GM18858 (cell line): ENCODE measurements around the gene ZNF616.

ENCODE experiments used
- ATAC-seq: cut with Tn5 transposase; IDR thresholded peaks from one replicate; pipeline ENCODE4 v1.9.1; 2021; ENCODE audit not compliant: unreplicated experiment

Gene ZNF616

GRCh38 chr19:52139252-52140031 is at the start of gene ZNF616:
TSS of gene ZNF616 (minus strand) at chr19:52139938. CDS start at chr19:52130512, 9,426 bp downstream.
- ATAC-seq, result no peak

- ATAC-seq, result no peak
Observed at GRCh38 chr19:52188822-52189734, 49.3 kb upstream of the ZNF616 start.

DNA sequence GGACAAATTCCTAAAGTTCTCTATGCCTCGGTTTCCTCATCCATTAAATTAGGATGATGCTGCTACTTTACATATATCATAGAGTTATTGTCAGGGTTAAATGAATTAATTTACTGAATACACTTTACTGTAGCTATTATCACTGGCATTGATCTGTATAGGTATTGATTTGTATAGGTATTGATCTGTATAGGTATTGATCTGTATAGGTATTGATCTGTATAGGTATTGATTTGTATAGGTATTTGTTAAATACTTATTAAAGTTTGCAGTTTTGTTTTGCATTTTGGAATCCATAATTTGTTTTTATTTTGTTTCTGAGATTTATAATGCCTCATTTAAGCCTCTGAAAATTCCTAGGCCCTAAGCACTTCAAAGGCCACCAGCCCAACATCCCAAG is 47.7 kb upstream of the ZNF616 start:
- no peak for ATAC-seq

DNA sequence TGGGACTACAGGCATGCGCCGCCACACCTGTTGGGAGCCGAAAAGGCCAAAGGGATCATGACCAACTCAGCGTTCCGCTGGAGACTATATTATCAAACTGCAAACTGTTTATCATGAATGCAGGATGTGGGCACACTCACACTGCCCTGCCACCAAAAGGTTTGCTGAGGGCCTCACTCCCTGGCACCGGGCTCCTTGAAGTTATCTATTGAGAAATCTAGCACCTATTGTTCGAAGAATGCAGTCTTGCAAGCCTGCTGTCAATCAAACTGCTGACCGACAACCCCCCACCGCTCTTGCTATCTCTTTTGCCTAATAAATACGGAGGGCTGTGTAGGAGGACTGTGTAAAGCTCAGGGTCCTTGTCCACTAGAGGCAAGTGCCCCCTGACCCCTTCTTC is 36.8 kb upstream of the ZNF616 start:
- no peak for ATAC-seq

GRCh38 chr19:52172347-52172746 is 32.6 kb upstream of the ZNF616 start:
- no peak for ATAC-seq

DNA sequence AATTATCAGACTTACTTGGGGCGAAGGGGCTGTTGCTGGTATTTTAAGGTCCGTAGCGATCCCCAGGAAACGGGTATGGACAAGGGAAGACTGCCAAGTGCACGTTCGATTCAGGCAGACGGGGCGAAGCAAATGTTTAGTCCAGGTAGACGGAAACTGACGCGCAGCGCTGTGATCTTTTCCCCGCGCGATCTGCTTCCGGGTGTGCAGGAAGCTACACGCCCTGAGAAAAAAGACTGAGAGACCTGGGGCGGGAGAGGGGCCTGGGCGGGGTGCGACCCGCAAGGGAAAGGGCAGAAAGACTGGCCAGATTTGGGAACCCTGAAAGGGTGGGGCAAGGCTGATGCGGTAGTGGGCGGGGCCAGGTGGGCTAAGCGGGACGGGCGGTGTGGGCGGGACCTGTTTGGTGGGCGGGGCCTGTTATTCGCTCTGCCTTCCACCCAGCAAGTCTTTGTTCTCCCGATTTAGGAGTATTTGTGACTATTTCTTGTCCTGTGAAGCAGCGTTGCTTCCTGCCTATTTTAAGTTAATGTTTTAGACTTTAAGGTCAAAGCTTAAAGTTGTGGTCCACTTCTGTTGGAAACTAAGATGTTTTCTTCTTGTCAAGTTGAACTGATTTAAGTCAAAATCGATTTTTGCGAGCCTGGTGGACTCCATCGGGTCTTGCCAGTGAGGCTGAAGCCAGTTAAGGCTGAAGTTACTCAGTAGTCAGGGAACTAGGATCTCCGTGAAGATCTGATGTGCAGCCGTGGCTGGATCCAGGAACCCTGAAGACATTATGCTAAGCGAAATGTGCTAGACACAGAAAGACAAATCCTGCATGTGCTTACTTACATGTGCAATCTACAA is 31.8 kb upstream of the ZNF616 start, which contains the start of gene ZNF836:
Gene ZNF836, minus strand, starts transcription at position 301 of the 849 bp plus-strand sequence. CDS start 3,549 bp downstream, outside the sequence.
- ATAC-seq, result no peak

DNA sequence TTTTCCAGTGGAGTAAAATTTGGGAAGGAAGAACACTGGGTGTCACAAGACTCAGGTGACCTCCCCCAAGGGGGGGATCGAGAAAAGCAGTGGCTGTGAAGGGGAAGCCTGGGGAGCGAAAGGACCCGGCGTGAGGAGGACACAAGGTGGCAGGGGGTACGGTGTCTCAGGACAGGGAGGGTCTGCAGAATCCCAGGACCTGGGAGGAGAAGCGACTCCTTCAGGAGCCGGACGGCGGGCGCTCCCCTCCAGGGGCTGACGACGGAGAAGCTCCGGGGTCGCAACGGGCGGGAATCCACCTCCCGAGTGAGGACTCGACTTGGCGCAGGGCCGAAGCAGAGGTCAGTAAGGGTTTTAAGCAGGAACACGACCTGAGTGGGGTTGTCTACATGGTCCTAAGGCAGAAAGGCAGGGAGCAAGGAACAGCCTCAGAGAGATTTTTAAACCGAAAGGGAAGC is 31.2 kb upstream of the ZNF616 start:
- ATAC-seq, result no peak

GRCh38 chr19:52170304-52170703 is 30.6 kb upstream of the ZNF616 start:
- ATAC-seq, result no peak

DNA sequence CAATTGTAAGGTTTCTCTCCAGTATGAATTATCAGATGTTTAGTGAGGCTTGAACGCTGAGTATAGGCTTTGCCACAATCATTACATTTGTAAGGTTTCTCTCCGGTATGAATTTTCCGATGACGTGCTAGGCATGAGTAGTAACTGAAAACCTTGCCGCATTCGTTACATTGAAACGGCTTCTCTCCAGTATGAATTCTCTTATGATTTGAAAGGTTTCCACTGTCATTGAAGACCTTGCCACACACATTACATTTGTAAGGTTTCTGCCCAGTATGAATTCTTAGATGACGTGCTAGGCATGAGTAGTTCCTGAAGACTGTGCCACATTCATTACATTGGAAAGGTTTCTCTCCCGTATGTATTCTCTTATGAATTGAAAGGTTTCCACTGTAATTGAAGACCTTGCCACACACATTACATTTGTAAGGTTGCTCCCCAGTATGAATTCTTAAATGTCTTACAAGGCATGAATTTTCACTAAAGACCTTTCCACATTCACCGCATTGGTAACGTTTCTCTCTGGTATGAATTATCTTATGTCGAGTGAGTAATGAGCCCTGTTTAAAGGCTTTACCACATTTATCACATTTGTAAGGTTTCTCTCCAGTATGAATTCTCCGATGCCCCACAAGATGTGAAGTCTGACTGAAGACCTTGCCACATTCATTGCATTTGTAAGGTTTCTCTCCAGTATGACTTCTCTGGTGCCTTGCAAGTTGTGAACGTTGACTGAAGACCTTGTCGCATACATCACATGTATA is 16.0 kb upstream of the ZNF616 start:
- no peak for ATAC-seq

- no peak for ATAC-seq
Observed at GRCh38 chr19:52148256-52148655, 8.5 kb upstream of the ZNF616 start.

DNA sequence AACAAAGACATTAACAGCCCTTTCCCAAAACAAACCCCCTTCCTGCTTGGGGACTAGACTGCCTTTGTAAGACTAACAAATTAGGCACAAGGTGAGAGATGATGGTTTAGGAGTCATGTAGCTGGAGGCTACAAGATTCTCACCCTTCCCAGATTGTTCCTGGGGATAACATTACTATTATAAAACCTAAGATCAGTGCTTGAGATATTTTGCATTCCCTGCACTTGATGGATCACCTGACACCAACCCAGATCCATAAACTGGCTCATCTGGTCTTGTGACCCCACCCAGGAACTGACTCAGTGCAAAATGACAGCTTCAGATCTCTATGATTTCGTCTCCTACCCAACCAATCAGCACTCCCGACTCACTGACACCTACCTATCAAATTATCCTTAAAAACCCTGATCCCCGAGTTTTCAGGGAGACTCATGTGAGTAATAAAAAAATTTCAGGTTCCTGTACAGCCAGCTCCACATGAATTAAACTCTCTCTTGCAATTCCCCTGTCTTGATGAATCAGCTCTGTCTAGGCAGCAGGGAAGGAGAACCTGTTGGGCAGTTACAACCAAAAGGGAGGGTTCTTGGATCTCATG is 2.4 kb upstream of the ZNF616 start:
- no peak for ATAC-seq

DNA sequence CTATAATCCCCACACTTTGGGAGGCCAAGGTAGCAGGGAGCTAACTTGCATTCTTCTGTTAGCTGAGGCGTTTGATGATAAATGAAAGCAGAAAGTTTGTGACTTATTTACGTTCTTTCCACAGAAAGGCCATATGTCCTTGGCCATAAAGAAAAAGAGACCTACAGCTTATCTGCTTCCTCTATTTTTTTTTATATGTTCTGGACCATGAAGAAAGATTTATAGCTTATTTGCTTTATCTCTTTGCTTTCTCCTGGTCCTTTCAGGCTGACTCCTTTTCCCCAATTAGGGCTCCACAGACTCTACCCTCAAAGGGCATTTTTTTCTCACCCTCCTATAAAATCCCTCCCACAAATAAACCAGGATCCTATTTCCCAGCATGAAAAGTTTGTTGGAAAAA is 1.5 kb upstream of the ZNF616 start:
- ATAC-seq, result no peak

DNA sequence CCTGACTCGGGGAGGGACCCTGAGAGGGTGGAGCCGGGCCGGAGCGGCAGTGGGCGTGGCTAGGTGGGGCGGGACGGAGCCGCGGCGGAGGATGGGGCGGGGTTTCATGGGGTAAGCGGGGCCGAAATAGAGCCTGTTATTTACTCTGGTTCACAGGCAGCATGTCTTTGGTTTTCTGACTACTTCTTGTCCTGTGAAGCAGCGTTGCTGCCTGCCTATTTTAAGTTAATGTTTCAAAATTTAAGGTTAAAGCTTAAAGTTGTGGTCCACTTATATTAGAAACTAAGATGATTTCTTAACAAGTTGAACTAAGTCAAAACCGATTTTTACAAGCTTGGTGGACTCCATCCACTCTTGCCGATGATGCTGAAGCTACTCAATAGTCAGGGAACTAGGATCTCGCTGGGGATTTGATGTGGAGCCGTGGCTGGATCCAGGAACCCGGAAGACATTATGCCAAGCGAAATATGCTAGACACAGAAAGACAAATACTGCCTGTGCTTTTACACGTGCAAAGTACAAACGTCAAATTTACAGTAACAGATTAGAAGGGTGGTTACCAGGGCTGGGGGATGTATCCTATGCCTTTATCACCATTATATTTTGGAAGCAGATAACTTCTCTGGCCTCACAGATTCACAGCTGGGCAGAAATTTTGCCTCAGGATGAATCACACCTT is 433 bp upstream of the ZNF616 start:
- ATAC-seq, result peak; percentile 55

DNA sequence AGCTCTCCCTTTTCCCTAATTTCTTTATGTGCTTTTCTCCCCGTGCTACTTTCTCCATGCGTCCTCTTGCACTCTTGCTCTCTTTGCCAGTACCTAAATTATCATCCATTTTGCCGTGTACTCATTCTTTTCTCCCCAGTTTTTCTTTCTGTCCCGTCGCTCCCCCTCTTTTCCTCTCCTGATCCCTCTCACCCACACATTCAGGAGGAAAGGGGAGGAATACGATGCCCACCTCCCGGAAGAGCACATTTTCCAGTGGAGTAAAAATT is 821 bp downstream of the ZNF616 start:
- ATAC-seq, result no peak

DNA sequence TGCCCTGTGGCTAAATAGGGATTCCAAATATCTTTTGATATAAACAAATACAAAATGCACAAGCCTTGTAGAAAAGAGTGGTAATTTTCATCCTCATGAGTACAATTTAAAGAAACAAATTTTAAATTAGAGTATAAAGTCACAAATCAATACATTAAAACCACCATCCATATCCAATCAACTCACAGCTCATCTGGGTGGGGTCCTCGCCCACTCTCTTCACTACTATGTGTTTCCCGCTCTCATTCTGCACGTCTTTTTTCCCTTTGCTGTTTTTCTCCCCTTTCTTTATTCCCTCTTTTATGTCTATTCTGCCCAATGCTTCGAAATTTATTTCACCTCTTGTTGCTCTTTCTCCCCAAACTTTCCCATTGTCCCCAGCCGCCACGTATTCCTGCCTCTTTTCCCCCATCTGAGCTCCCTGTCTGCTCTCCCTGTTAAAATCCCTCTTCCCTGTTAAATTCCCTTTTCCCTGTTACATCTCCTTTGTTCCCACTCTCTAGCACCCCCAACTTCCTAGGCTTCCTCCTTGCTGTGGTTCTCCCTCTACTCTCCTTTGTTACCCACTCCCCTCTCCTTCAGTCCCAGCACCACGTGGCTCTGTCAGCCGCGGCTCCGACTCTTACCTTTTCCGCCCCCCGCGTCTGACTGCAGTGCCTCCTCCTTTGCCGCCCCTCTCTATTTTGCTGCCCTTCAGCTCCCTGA is 1.3 kb downstream of the ZNF616 start:
- no peak for ATAC-seq

DNA sequence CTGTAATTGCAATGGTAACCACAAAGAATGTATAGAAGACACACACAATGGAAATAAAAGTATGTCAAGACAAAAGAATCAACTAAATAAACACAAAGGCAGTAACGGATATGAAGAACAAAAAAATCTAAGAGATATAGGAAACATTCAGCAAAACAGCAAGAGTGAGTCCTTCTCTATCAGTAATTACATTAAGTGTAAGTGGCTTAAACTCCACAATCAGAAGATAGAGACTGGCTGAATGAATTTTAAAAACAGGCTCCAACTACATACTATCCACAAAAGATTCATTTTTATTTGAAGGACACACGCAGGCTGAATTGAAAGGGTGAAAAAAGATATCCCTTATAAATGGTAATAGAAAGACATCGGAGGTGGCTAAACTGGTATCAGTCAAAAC is 19.5 kb downstream of the ZNF616 start:
- no peak for ATAC-seq

DNA sequence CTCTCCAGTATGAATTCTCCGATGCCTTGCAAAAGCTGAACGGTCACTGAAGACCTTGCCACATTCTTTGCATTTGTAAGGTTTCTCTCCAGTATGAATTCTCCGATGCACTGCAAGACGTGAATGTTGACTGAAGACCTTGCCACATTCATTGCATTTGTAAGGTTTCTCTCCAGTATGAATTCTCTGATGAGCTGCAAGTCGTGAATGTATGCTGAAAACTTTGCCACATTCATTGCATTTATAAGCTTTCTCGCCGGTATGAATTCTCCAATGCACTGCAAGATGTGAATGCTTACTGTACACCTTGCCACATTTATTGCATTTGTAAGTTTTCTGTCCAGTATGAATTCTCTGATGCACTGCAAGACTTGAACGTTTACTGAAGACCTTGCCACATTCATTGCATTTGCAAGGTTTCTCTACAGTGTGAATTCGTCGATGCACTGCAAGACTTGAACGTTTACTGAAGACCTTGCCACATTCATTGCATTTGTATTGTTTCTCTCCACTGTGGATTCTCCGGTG is 24.1 kb downstream of the ZNF616 start:
- no peak for ATAC-seq

GRCh38 chr19:52114691-52115090 is 25.0 kb downstream of the ZNF616 start:
- ATAC-seq, result no peak

- ATAC-seq, result no peak
Observed at GRCh38 chr19:52112624-52113023, 27.1 kb downstream of the ZNF616 start.
